ENCODE measurements around the gene OGFOD2. TPM values are rescaled to one million over a fixed set of nuclear protein-coding genes. Genes with fewer than 3 reads are reported as not detected.

OGFOD2 gene
- 8.5 and 28.8 TPM in 2 replicates for total RNA-seq (2014; rRNA removed; shearing (Covaris generic); ENCODE audit: low replicate concordance)

DNA sequence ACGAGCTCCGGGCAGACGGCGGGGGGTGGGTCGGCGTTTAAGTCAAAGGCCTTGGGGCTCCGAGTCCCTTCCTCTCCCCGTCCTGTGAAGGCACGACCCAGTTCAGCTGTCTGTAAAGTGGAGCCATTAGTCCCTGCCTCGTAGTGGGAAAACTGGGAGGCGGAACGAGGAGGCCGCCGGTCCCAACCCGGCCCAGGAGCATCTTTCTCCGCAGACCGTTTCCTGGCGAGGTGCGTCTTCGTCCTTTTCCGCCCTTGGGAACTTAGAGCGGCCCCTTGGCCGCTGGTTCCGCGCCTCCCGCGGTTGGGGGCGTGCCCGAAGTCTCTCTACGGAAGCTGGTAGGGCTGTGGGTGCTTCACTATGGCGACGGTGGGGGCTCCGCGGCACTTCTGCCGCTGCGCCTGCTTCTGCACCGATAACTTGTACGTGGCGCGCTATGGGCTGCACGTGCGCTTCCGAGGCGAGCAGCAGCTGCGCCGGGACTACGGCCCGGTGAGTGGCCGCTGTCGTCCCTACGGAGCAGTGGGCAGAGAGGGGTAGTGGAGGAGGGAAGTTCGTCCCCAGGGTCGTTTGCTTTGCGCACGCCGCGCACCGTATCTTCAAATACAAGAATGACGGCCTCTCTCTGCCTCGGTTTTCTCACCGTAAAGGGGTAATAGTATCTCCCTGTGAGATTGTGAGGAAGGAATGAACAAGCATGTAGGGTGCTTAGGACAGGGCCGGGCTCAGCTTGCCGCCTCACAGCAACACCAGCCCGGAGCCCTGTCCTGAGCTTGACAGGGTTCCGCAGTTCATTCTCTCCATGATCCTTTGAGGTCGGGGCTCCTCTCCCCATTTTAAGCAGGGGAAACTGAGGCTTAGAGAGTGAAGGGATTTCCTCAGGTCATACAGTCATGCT, at the start of gene OGFOD2:
OGFOD2 (plus strand) TSS at position 353 of the 898 bp plus-strand sequence; CDS start at position 361, 8 bp downstream.
- H3K4me3 ChIP-seq (ENCODE audit: low read length): peak within 1 kb of the TSS; percentile 100
- no peaks in the 10 kb centered on the region for H3K36me3 ChIP-seq (ENCODE audit: insufficient read depth, low read length)
- H4K20me1 ChIP-seq (ENCODE audit: insufficient read depth, low read depth, low read length): no peaks in the 10 kb centered on the region
- DNase-seq: peak; percentile 98
- no peaks in the 10 kb centered on the region for H3K27me3 ChIP-seq (ENCODE audit: low read length)
- H3K9me2 ChIP-seq (replicated peaks; ENCODE audit: insufficient read depth, low read length): no peaks in the 10 kb centered on the region
- H3K4me1 ChIP-seq (ENCODE audit: low read length): peaks cover 36% of the 10 kb centered on the region
- H3K9me3 ChIP-seq (ENCODE audit: low read length): no peaks in the 10 kb centered on the region
- H3K9ac ChIP-seq (ENCODE audit: low read length): peak within 1 kb of the TSS; percentile 100
- peak within 1 kb of the TSS; percentile 100 for H2AFZ ChIP-seq (ENCODE audit: low read length)
- H3K79me2 ChIP-seq (ENCODE audit: low read length): peaks cover 24% of the 10 kb centered on the region
- H3K27ac ChIP-seq (ENCODE audit: low read length): peak within 1 kb of the TSS; percentile 94
- peak within 1 kb of the TSS; percentile 100 for H3K4me2 ChIP-seq (ENCODE audit: low read depth, low read length, poor library complexity, severe bottlenecking)

DNA sequence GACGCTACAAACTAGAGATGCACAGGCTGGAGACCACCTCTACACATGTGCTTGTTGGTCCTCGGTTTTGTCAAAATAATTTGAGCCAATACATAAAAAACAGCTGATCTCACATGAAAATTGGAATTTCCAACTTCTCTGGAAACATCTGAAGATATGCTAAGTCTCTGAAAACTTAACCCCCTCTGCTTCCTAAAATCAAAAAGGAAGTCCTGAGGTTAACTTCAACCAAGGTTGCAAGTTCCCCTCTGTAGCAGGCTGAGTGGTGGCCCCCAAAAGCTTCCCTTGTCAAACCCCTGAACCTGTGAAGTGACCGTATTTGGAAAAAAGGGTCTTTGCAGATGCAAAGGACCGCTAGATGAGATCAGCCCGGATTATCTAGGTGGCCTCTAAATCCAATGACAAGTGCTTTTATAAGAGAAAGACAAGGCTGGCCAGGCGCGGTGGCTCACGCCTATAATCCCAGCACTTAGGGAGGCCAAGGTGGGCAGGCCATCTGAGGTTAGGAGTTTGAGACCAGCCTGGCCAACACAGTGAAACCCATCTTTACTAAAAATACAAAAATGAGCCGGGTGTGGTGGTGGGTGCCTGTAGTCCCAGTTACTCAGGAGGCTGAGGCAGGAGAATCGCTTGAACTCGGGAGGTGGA, 47.2 kb upstream of the OGFOD2 start:
- Histone ChIP-seq H3K9ac (ENCODE audit: low read length) (no peak overlapping the region), H3K4me2 (ENCODE audit: low read depth, low read length, poor library complexity, severe bottlenecking) (no peak overlapping the region), H3K4me3 (ENCODE audit: low read length) (no peak overlapping the region), H3K4me1 (ENCODE audit: low read length) (peaks cover 8% of the 10 kb centered on the region), H3K9me3 (ENCODE audit: low read length) (no peaks in the 10 kb centered on the region), H3K27me3 (ENCODE audit: low read length) (no peaks in the 10 kb centered on the region), H3K36me3 (ENCODE audit: insufficient read depth, low read length) (no peaks in the 10 kb centered on the region), H3K79me2 (ENCODE audit: low read length) (no peaks in the 10 kb centered on the region), H3K9me2 (replicated peaks; ENCODE audit: insufficient read depth, low read length) (no peaks in the 10 kb centered on the region), H2AFZ (ENCODE audit: low read length) (no peak overlapping the region), H3K27ac (ENCODE audit: low read length) (no peak overlapping the region), H4K20me1 (ENCODE audit: insufficient read depth, low read depth, low read length) (no peaks in the 10 kb centered on the region)
- DNase-seq: no peak

GRCh38 chr12:122928404-122929147, 46.5 kb upstream of the OGFOD2 start:
- no peaks in the 10 kb centered on the region for H3K9me3 ChIP-seq (ENCODE audit: low read length)
- H3K79me2 ChIP-seq (ENCODE audit: low read length): no peaks in the 10 kb centered on the region
- no peak overlapping the region for H2AFZ ChIP-seq (ENCODE audit: low read length)
- H3K36me3 ChIP-seq (ENCODE audit: insufficient read depth, low read length): no peaks in the 10 kb centered on the region
- no peak for DNase-seq
- H3K9me2 ChIP-seq (replicated peaks; ENCODE audit: insufficient read depth, low read length): no peaks in the 10 kb centered on the region
- no peak overlapping the region for H3K27ac ChIP-seq (ENCODE audit: low read length)
- no peaks in the 10 kb centered on the region for H3K27me3 ChIP-seq (ENCODE audit: low read length)
- no peak overlapping the region for H3K9ac ChIP-seq (ENCODE audit: low read length)
- peaks cover 8% of the 10 kb centered on the region for H3K4me1 ChIP-seq (ENCODE audit: low read length)
- no peaks in the 10 kb centered on the region for H4K20me1 ChIP-seq (ENCODE audit: insufficient read depth, low read depth, low read length)
- no peak overlapping the region for H3K4me2 ChIP-seq (ENCODE audit: low read depth, low read length, poor library complexity, severe bottlenecking)
- H3K4me3 ChIP-seq (ENCODE audit: low read length): no peak overlapping the region

- Histone ChIP-seq H3K79me2 (ENCODE audit: low read length) (no peaks in the 10 kb centered on the region), H3K4me1 (ENCODE audit: low read length) (peaks cover 8% of the 10 kb centered on the region), H2AFZ (ENCODE audit: low read length) (no peak overlapping the region), H3K27ac (ENCODE audit: low read length) (no peak overlapping the region), H4K20me1 (ENCODE audit: insufficient read depth, low read depth, low read length) (no peaks in the 10 kb centered on the region), H3K9me3 (ENCODE audit: low read length) (no peaks in the 10 kb centered on the region), H3K9ac (ENCODE audit: low read length) (no peak overlapping the region), H3K9me2 (replicated peaks; ENCODE audit: insufficient read depth, low read length) (no peaks in the 10 kb centered on the region), H3K27me3 (ENCODE audit: low read length) (no peaks in the 10 kb centered on the region), H3K36me3 (ENCODE audit: insufficient read depth, low read length) (no peaks in the 10 kb centered on the region), H3K4me3 (ENCODE audit: low read length) (no peak overlapping the region), H3K4me2 (ENCODE audit: low read depth, low read length, poor library complexity, severe bottlenecking) (no peak overlapping the region)
- DNase-seq: no peak
These were observed 45.9 kb upstream of the OGFOD2 start for GRCh38 chr12:122929148-122929538.

- Histone ChIP-seq H3K4me3 (ENCODE audit: low read length) (no peak overlapping the region), H3K36me3 (ENCODE audit: insufficient read depth, low read length) (no peaks in the 10 kb centered on the region), H3K27ac (ENCODE audit: low read length) (no peak overlapping the region), H3K9me3 (ENCODE audit: low read length) (no peaks in the 10 kb centered on the region), H2AFZ (ENCODE audit: low read length) (no peak overlapping the region), H3K4me1 (ENCODE audit: low read length) (peaks cover 8% of the 10 kb centered on the region), H3K27me3 (ENCODE audit: low read length) (no peaks in the 10 kb centered on the region), H3K4me2 (ENCODE audit: low read depth, low read length, poor library complexity, severe bottlenecking) (no peak overlapping the region), H3K79me2 (ENCODE audit: low read length) (no peaks in the 10 kb centered on the region), H3K9me2 (replicated peaks; ENCODE audit: insufficient read depth, low read length) (no peaks in the 10 kb centered on the region), H3K9ac (ENCODE audit: low read length) (no peak overlapping the region), H4K20me1 (ENCODE audit: insufficient read depth, low read depth, low read length) (no peaks in the 10 kb centered on the region)
- DNase-seq: no peak
These were observed 45.2 kb upstream of the OGFOD2 start for GRCh38 chr12:122929812-122930211.

- Histone ChIP-seq H3K27me3 (ENCODE audit: low read length) (no peaks in the 10 kb centered on the region), H3K4me2 (ENCODE audit: low read depth, low read length, poor library complexity, severe bottlenecking) (no peak overlapping the region), H2AFZ (ENCODE audit: low read length) (no peak overlapping the region)
These were observed 42.8 kb upstream of the OGFOD2 start for GRCh38 chr12:122932207-122932606.

DNA sequence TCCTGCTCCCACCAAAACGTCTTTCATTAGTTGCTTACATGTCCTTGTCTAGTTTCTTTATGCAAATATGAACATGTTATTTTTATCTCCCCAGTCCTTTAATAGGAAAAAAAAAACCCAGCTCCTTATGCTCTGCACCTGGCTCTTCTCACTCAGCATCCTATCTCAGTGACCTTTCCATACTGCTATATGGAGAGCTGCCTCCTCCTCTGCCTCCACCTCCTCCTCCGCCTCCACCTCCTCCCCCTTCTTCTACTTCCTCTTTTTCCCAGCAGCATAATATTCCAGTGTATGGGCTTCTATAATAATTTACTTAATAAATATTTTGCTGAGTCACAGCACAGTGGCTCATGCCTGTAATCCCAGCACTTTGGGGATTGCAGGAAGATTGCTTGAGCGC, 40.3 kb upstream of the OGFOD2 start:
- H3K4me3 ChIP-seq (ENCODE audit: low read length): no peak overlapping the region
- peaks cover 15% of the 10 kb centered on the region for H3K4me1 ChIP-seq (ENCODE audit: low read length)

More at GRCh38 chr12:122932207-122932606, 42.8 kb upstream of the OGFOD2 start:
- Histone ChIP-seq H3K9ac (ENCODE audit: low read length) (no peak overlapping the region), H3K79me2 (ENCODE audit: low read length) (no peaks in the 10 kb centered on the region), H3K4me3 (ENCODE audit: low read length) (no peak overlapping the region), H3K36me3 (ENCODE audit: insufficient read depth, low read length) (no peaks in the 10 kb centered on the region), H3K9me2 (replicated peaks; ENCODE audit: insufficient read depth, low read length) (no peaks in the 10 kb centered on the region), H4K20me1 (ENCODE audit: insufficient read depth, low read depth, low read length) (no peaks in the 10 kb centered on the region), H3K27ac (ENCODE audit: low read length) (no peak overlapping the region), H3K4me1 (ENCODE audit: low read length) (peaks cover 8% of the 10 kb centered on the region), H3K9me3 (ENCODE audit: low read length) (no peaks in the 10 kb centered on the region)
- peak; percentile 46 for DNase-seq

GRCh38 chr12:122935318-122935717, 39.7 kb upstream of the OGFOD2 start:
- H4K20me1 ChIP-seq (ENCODE audit: insufficient read depth, low read depth, low read length): no peaks in the 10 kb centered on the region
- no peaks in the 10 kb centered on the region for H3K27me3 ChIP-seq (ENCODE audit: low read length)
- no peak overlapping the region for H3K9ac ChIP-seq (ENCODE audit: low read length)
- H3K79me2 ChIP-seq (ENCODE audit: low read length): no peaks in the 10 kb centered on the region
- no peak overlapping the region for H3K4me3 ChIP-seq (ENCODE audit: low read length)
- H3K9me3 ChIP-seq (ENCODE audit: low read length): no peaks in the 10 kb centered on the region
- no peaks in the 10 kb centered on the region for H3K36me3 ChIP-seq (ENCODE audit: insufficient read depth, low read length)
- H3K4me2 ChIP-seq (ENCODE audit: low read depth, low read length, poor library complexity, severe bottlenecking): no peak overlapping the region
- H2AFZ ChIP-seq (ENCODE audit: low read length): no peak overlapping the region
- H3K9me2 ChIP-seq (replicated peaks; ENCODE audit: insufficient read depth, low read length): no peaks in the 10 kb centered on the region
- no peak for DNase-seq
- H3K27ac ChIP-seq (ENCODE audit: low read length): no peak overlapping the region
- peaks cover 15% of the 10 kb centered on the region for H3K4me1 ChIP-seq (ENCODE audit: low read length)

More for the DNA sequence above, 40.3 kb upstream of the OGFOD2 start:
- Histone ChIP-seq H4K20me1 (ENCODE audit: insufficient read depth, low read depth, low read length) (no peaks in the 10 kb centered on the region), H3K9ac (ENCODE audit: low read length) (no peak overlapping the region), H3K9me3 (ENCODE audit: low read length) (no peaks in the 10 kb centered on the region), H3K4me2 (ENCODE audit: low read depth, low read length, poor library complexity, severe bottlenecking) (no peak overlapping the region), H3K79me2 (ENCODE audit: low read length) (no peaks in the 10 kb centered on the region), H3K9me2 (replicated peaks; ENCODE audit: insufficient read depth, low read length) (no peaks in the 10 kb centered on the region), H3K27me3 (ENCODE audit: low read length) (no peaks in the 10 kb centered on the region), H3K27ac (ENCODE audit: low read length) (no peak overlapping the region), H2AFZ (ENCODE audit: low read length) (no peak overlapping the region), H3K36me3 (ENCODE audit: insufficient read depth, low read length) (no peaks in the 10 kb centered on the region)
- no peak for DNase-seq
